Activated CD4-positive, CD25-positive, alpha-beta regulatory T cell treated with anti-CD3 and anti-CD28 coated beads, Interleukin-2, amount 50 U/mL, for 72 hours (primary cell): ENCODE results near the gene RAB35.

Source experiments
- DNase-seq: peaks from one replicate; pipeline ENCODE4 v3.0.0; 2021

Gene RAB35

GRCh38 chr12:120081641-120082040 is 34.9 kb downstream of the RAB35 start:
- no peak for DNase-seq

- DNase-seq, result no peak
Measured at GRCh38 chr12:120079411-120080400, 36.8 kb downstream of the RAB35 start.

GRCh38 chr12:120078868-120079267 is 37.7 kb downstream of the RAB35 start:
- no peak for DNase-seq

DNA sequence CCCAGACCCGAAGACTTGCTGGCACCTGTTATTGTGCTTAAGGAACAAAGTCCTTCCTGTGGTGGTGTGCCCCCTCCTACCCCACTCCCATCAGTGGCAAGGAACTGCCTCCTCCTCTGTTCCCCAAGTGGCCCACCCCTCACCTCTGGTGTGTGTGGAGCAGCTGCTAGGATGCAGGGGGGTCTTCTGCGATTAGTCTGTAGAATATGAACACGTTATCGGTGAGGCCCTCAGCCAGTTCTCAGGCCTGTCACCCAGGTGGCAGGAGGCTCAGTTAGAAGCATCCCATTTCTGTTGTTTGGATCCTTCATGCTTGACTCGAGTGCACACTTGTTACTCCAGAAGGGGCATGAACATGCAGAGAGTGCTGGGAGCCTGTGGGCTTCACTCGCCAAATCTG is 39.3 kb downstream of the RAB35 start:
- no peak for DNase-seq

GRCh38 chr12:120076651-120077050 is 39.9 kb downstream of the RAB35 start:
- no peak for DNase-seq

DNA sequence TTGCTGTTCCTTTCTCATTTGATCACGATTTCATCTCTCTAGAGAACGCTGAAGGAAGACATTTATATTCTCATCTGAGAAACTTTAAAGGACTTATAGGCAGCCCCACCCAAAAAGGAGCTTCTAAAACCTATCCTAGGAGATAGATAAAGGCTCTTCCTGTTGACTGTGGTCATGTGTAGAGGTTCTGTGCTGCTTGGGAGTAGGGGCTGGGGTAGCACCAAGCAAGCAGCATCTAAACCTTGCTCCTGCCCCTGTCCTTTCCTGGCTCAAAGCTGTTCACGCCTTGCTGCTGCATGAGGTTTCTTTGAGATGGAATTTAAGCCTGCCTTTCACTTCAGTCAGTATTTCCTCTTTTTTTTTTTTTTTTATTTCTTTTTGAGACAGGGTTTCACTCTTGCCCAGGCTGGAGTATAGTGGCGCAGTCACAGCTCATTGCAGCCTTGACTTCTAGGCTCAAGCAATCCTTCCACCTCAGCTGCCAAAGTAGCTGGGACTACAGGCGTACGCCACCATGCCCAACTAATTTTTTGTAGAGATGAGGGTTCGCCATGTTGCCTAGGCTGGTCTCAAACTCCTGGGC is 41.4 kb downstream of the RAB35 start:
- DNase-seq, result no peak

DNA sequence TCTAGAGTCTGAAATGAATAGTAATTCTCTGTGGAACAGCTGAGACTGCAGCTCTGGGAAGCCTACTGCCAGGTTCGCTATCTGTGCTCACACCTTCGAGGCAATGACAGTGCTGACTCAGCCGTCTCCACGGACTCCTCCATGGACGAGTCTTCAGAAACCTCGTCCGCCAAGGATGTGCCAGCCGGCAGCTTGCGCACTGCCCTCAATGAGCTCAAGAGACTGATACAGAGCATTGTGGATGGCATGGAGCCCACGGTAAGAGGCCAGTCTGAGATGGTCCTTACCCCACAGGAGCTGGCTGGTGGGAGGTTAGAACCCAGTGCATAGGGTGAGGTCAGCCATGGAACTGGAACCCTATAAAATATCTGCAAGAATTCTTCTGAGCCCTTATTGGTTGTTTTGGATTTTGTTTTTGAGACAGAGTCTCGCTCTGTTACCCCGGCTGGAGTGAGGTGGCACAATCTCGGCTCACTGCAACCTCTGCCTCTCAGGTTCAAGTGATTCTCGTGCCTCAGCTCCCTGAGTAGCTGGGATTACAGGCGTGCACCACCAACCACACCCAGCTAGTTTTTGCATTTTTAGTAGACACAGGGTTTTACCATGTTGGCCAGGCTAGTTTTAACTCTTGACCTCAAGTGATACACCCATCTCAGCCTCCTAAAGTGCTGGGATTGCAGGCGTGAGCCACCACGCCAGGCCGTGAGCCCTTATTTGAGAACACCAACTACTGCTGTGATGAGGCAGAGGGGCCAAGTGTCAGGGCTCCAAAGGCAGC is 43.9 kb downstream of the RAB35 start:
- DNase-seq, result no peak

- no peak for DNase-seq
Measured at GRCh38 chr12:120071493-120072020, 45.0 kb downstream of the RAB35 start.

DNA sequence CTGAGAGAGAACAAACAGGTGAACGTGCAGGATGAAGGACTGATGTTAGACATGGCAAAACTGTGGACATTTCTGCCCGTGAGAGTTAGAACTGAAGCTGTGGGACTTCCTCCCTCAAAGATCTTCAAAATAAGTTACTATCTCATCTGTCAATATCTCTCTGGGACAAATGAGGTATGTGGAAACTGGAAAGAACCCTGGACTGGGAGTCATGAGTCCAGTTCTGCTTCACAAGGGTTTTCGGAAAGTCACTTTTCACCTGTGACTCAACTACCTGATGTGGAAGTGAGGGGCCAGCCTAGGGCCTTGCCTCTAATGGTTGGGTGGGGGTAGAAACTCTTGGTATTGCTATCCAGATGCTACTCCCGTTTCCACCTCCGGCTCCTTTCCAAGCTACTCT is 47.3 kb downstream of the RAB35 start:
- no peak for DNase-seq

- DNase-seq, result no peak
Measured at GRCh38 chr12:120067901-120068300, 48.7 kb downstream of the RAB35 start.

GRCh38 chr12:120067084-120067869 is 49.3 kb downstream of the RAB35 start:
- no peak for DNase-seq

DNA sequence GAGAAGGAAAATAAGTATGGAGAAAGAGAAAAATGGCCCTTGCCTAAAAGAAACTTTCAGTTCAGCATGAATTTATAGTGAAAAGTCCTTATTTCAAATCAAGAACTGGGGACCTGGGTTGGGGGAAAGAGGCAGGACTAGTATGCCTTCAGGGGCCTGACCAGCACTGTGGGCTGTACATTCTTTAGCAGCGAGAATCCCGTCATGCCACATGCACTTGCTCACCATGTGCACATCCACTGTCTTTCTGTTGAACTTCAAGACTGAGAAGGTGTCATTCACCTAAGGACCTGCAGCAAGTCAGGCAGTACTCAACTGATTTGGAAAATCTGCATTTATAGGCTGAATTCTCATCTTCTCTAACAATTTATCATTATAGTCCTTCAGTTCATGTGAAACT is 50.2 kb downstream of the RAB35 start:
- DNase-seq, result no peak

GRCh38 chr12:120065472-120065871 is 51.1 kb downstream of the RAB35 start:
- no peak for DNase-seq

DNA sequence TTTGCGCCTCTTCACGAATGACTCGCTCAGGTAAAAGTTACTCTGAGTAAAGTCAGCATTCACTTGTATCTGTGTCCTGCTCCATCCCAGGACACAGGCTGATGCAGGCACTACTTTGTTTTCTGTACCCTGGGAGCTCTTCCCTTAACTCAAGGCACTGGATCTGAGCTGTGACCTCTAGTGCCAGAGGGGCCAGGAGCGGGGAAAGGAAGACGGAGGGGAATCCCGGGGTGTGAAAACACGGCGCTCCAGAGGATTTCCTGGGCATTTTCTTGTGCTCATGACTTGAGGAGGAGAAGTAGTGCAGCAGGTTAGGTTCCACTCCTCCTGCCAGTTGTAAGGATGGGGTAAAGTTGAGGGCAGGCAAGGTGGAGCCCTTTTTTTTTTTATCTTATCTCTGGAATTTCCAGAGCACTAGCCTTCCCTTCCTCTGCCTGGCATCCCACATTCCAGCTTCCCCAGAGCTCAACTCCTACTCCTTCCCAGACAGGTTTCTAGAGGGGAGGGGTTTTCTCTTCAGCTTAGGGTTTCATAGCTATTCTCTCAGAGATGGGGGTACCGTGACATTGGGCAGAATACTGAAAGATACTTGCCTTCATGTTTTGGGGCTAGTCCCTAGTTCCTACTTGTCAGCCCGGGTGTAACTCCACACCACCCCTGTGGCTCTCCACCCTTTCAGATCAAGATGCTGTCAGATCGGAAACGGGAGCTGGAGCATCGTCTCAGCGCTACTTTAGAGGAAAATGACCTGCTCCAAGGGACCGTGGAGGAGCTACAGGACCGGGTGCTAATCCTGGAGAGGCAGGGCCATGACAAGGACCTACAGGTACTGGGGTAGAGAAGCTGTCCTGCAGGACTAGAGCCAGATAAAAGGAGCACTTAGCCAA is 52.3 kb downstream of the RAB35 start:
- DNase-seq, result no peak

DNA sequence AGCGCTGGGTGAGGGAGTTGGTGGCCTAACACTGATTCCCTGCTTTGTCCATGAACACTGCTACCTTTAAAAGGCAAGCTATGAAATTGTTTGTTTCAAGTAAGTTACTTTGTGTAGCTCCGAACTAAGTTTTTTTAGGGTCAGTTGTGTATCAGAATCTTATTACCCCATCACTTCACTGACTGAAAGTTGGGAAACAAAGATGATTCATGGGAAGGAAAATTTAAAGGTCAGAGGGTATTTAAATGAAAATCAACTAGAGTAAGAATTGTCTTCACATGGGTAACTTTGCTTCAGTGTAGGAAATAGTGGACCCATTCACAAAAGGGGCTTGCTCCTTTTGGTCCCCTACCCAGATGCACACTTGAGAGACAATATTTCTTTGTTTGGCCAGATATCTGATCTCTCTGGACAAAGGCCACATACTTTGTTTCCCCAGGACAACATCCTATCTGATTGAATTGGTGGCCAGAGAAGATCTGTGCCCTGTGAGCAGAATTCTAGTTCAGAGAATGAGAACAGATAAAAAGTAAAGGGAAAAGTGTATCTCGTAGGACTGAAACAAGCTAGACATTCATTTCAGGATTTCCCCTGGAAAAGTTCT is 53.5 kb downstream of the RAB35 start:
- no peak for DNase-seq

GRCh38 chr12:120061575-120062214 is 54.9 kb downstream of the RAB35 start:
- no peak for DNase-seq

DNA sequence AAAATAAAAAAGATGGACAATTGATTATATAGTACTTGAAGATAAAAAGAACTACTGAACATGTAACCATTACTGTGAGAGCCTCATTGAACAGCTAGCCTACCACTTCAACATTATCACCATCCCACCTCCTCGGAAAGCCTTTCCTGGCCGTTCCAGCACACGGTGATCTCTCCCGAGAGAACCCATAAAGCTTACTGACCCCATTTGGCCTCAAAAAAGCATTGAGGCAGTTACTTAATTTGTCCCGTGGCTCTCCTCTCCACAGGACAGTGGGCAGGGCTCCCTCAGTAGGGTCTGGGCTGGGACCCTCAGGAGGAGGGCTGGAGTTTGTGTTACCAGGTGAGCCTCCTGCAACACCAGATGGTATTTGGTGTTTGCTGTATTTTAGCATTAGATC is 55.8 kb downstream of the RAB35 start:
- DNase-seq, result no peak

DNA sequence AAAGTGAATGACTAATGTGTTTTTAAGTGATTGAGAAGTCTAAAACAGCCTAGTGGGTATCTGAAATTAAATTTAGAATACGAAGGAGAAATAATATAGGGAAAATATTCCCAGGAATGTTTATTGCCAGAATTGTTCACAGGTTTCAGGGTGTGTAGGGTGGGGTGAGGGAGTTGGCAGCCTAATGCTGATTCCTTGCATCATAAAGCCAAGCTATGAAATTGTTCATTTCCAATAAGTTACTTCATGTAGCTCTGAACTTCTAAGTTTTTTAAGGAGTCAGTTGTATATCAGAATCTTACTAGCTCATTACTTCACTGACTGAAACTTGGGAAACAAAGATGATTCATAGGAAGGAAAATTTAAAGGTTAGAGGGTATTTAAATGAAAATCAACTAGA is 56.4 kb downstream of the RAB35 start:
- DNase-seq, result no peak

- no peak for DNase-seq
Measured at GRCh38 chr12:120056739-120057138, 59.8 kb downstream of the RAB35 start.

- no peak for DNase-seq
Measured at GRCh38 chr12:120055231-120056000, 61.1 kb downstream of the RAB35 start.
